ENCODE data around the gene UMPS. TPM values are rescaled to one million over a fixed set of nuclear protein-coding genes. Genes with fewer than 3 reads are reported as not detected.

UMPS gene
- total and polyA plus RNA-seq, 8 donors, result 18.8 to 42.0 (median 36.8) TPM

DNA sequence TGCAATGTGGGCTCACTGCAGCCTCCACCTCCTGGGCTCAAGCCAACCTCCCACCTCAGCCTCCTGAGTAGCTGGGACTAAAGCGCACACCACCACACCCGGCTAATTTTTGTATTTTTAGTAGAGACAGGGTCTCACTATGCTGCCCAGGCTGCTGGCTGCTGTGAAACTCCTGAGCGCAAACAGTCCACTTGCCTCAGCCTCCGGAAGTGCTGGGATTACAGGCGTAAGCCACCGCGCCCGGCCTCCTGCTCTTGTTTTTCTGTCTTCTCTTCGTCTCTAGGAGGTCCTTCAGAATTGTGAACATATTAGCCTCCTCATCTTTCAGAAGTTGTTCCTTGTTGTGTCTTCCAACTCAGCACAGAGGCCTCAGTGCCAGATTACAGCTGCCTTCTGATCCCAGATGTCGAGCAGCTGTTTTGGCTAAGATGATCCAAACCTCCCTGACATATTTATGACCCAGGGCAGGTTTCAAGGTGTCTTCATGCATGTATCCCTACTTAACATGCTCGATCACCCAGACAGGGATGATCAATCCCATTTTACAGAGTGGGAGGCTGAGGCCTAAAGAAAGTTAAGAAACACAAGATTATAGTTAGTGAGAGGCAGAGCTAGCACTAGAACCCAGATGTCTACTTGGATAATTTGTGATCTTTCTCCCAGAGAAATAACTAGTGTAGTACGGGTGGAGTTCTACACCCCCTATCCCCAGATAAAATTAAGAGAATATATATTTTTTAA is 32.1 kb upstream of the UMPS start:
- no peak overlapping the region for H3K4me3 ChIP-seq
- TF ChIP-seq, protein P1, sequence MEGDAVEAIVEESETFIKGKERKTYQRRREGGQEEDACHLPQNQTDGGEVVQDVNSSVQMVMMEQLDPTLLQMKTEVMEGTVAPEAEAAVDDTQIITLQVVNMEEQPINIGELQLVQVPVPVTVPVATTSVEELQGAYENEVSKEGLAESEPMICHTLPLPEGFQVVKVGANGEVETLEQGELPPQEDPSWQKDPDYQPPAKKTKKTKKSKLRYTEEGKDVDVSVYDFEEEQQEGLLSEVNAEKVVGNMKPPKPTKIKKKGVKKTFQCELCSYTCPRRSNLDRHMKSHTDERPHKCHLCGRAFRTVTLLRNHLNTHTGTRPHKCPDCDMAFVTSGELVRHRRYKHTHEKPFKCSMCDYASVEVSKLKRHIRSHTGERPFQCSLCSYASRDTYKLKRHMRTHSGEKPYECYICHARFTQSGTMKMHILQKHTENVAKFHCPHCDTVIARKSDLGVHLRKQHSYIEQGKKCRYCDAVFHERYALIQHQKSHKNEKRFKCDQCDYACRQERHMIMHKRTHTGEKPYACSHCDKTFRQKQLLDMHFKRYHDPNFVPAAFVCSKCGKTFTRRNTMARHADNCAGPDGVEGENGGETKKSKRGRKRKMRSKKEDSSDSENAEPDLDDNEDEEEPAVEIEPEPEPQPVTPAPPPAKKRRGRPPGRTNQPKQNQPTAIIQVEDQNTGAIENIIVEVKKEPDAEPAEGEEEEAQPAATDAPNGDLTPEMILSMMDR (IDR thresholded peaks at IDR 0.05), result no peak
- H3K4me1 ChIP-seq, result no peaks in the 10 kb centered on the region
- DNase-seq, result no peak
- intact Hi-C loops (cut with DNase I), result no loop called here
- H3K36me3 ChIP-seq, result no peaks in the 10 kb centered on the region
- no peak overlapping the region for H3K27ac ChIP-seq
- no peaks in the 10 kb centered on the region for H3K27me3 ChIP-seq
- no peak for ATAC-seq
- no peaks in the 10 kb centered on the region for H3K9me3 ChIP-seq

DNA sequence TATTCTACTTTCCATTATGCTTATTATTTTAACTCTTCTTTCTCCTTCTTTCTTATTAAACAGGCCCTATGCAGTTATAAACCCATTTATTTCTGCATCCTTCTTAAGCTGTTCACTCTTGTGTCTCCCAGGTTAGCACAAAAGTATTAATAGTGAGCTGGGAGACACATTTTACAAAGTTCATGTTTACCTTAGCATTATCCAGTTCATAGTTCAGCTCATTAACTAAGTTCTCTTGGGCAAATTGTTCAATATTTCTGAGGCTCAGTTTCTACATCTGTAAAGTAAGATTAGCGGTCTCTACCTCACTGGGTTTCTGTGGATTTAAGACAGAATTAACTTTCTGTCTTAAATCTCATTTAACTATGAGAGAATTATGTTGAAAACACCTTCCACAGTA is 31.2 kb upstream of the UMPS start:
- TF ChIP-seq, protein P1 (IDR thresholded peaks at IDR 0.05), result no peak
- Histone ChIP-seq H3K36me3 (no peaks in the 10 kb centered on the region), H3K4me1 (no peaks in the 10 kb centered on the region), H3K9me3 (no peaks in the 10 kb centered on the region), H3K27ac (no peak overlapping the region), H3K27me3 (no peaks in the 10 kb centered on the region), H3K4me3 (no peak overlapping the region)
- ATAC-seq (no peak), DNase-seq (no peak)
- intact Hi-C loops (cut with DNase I), result no loop called here

DNA sequence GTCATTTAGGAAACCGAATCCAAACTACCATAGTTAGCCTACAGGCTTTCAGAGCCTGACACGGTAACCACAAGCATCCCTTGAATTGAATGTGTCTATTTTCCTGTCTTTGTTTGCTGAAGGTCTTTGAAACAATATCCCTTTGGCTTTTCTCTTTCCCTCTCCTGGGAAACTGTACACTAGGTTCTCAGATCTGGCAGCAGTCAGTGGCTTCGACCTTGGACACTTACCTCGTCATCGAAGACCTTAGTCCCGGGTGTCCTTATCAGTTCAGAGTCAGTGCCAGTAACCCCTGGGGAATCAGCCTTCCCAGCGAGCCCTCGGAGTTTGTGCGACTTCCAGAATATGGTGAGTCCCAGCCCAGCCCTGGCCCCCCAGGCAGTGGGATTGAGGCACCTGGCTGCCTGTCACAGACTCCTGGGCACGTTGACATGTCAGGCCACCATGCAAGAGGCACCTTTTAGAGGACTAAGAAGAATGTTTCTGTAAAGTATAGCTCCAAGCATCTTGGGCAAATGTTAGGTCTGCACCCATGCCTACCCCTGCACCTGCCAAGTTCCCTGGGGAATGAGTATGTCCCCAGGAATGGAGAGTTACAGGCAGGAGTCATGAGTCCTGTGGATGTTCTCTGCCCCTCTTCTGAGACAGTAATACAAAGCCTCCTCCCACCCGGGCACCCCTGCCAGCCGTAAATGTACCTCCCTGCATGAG is 30.4 kb upstream of the UMPS start:
- ATAC-seq (no peak), DNase-seq (no peak)
- TF ChIP-seq, protein P1 (IDR thresholded peaks at IDR 0.05), result no peak
- Histone ChIP-seq H3K9me3 (no peaks in the 10 kb centered on the region), H3K36me3 (no peaks in the 10 kb centered on the region), H3K27me3 (no peaks in the 10 kb centered on the region), H3K4me3 (no peak overlapping the region), H3K27ac (no peak overlapping the region), H3K4me1 (no peaks in the 10 kb centered on the region)
- intact Hi-C loops (cut with DNase I), result no loop called here

DNA sequence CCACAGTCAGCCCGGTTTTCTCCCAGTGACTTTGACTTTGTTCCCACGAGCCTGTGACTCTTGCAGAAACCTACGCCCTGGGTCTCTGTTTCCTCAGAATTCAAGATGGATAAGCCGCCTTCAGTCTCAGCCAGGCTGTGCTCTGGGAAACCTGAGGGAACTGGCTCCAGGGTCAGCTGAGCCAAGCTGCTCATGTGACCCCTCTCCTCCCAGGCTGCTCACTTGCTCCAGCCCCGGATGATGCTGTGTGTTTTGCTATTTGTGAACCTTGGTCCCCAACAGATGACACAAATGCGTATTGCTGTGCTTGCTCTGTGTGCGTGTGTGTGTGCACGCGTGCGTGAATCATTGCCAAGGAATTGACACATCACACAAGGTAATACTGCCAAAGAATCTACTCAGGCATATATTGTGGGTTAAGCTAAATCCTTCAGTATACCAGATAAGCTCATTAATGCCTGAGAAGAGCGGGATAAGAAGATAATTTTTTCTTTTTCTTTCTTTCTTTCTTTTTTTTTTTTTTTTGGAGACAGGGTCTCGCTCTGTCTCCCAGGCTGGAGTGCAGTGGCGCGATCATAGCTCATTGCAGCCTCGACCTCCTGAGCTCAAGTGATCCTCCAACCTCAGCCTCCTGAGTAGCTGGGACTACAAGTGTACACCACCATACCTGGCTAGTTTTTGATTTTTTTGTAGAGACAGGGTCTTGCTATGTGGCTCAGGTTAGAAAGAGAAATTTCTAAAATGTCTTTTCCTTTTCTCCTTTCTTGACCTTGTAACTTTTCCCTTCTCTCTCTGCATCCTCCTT is 29.2 kb upstream of the UMPS start:
- no peak overlapping the region for H3K4me3 ChIP-seq
- no peak for ATAC-seq

More for the DNA sequence above, 29.2 kb upstream of the UMPS start:
- no peak for DNase-seq
- TF ChIP-seq, protein P1 (IDR thresholded peaks at IDR 0.05), result no peak
- Histone ChIP-seq H3K4me1 (no peaks in the 10 kb centered on the region), H3K9me3 (no peaks in the 10 kb centered on the region), H3K36me3 (no peaks in the 10 kb centered on the region), H3K27ac (no peak overlapping the region), H3K27me3 (no peaks in the 10 kb centered on the region)
- intact Hi-C loops (cut with DNase I), result no loop called here
